Ureter (tissue), 1 donor: ENCODE data around the gene PKHD1. TPM values are rescaled to one million over a fixed set of nuclear protein-coding genes. Genes with fewer than 3 reads are reported as not detected.
"Not testable (repeated sequence)": the region's sequence is repeated elsewhere in the genome, so short reads cannot be mapped to it uniquely, and the experiment has no call there.

Experiments
- DNase-seq: peaks from one replicate; pipeline ENCODE4 v3.0.0-alpha.2; 2020; ENCODE audit warnings: low spot score
- total RNA-seq: library from RNA; stranded (reverse); gene quantifications from one replicate; pipeline ENCODE4 v1.2.4, GENCODE V29; 2023
- donor health status: DM: yes; HTN: yes; CAD: no.

The PKHD1 gene
- total RNA-seq, 1 donor from 2014 or later = 13.3 TPM

DNA sequence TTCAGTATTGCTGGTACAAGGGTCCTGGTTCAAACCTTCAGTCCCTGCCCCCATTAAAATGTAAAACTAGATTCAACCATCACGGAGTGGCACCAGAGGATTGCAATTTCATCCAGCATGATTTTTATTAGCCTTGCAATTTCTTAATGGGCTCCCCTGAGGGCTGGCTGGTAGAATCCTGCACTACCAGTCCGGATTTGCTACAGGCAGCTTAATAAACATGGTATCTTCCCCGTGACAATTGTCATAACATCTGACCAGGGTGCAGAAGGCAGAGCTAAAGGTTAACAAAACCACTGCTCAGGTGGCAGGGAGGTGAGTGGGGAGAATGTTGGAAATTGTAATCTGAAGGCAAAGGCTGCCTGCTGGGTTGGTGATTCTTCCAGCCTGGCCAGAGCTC is 94.5 kb downstream of the PKHD1 start:
- DNase-seq = no peak

DNA sequence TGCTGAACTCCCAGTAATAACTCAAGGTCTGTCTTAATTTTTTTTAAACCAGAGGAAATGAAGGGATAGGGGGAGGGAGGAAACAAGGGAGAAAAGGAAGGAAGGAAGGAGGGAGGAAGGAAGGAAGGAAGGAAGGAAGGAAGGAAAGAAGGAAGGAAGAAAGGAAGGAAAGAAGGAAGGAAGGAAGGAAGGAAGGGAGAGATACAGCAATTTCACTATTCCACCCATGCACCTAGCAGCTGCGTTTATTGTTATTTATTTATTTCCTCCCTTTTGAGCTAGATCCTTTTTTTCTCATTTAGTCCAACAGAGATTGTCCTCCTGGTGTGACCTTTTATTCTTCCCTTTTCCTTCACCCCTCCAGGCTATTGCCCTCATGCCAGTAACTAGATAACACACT is 97.6 kb downstream of the PKHD1 start:
- no peak for DNase-seq

DNA sequence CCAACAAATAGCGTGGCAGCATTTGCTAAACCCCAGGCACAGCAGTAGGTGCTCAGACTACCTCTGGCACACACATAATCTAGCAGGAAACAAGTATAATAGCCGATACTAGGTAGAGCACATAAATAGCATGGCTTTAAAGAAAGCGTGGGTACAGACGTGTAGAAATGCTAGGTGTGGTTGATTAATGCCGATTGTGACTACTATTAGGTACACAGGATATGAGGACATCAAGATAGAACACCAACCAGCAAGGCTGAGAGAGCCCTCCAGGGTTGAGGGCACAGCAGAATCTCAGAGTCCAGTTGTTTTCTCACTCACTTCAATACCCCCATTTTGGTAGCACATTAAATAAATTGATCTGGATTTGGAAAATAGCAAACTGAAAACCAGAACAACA is 100.5 kb downstream of the PKHD1 start:
- no peak for DNase-seq

DNA sequence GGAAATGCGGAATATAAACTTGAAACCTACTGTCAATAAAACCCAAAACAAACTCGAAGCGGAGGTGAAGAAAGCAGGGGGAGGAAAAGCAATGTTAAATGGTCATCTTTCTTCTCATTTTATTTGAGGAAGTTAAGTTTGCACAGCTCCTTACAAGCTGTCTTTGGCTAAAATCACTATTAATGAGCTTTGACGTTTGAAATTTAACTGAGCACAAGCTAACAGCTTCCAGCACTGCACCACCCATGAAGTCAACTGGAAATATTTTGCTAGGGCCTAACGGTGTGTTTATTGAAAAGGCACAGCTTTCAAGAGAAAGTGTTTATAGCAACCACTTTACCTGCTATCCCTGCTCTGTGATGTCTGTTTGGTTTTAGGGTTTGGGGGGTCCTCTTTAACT is 103.8 kb downstream of the PKHD1 start:
- DNase-seq = no peak

DNA sequence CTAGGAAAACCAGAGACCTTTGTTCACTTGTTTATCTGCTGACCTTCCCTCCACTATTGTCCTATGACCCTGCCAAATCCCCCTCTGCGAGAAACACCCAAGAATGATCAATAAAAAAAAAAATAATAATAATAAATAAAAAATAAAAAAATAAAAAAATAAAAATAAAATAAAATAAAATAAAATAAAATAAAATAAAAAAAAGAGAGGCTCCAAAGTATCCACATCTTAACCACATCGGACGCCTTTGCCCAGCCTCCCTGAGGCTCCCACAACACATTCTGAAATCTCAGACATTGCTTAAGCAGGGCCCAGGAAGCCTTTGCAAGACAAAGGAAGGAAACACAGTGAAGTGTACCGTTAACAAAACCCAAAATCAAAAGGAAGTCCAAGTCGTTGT is 104.7 kb downstream of the PKHD1 start:
- DNase-seq = not testable (repeated sequence)

DNA sequence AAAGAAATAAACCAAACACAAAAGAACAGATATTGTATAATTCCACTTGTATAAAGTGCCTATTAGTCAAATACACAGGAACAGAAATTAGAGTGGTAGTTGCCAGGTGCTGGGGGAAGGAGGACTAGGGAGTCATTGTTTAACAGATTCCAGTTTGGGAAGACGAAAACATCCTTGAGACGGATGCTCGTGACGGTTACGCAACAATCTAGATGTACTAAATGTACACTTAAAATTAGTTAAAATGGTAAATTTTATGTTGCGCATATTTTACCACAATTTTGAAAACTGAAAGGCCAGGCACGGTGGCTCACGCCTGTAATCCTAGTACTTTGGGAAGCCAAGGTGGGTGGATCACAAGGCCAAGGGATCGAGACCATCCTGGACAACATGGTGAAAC is 111.0 kb downstream of the PKHD1 start:
- no peak for DNase-seq

DNA sequence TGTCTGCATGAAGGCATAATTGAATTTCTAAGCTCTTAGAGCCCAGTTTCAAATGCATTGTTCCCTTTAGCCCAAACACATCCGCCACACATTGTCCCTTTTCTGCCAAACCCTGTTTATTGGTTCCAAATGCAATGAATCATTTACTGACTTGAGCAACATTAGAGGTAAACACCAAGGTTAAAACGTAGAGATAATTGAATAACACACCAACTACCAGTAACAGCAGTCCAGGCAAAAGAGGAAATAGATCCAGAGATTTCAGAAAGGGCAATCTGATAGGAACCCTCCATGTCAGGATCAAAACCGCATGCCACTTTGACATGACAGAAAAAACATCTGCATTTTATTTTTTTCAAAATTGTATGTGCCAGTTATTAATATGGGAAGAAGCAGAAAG is 114.8 kb downstream of the PKHD1 start:
- DNase-seq = no peak

DNA sequence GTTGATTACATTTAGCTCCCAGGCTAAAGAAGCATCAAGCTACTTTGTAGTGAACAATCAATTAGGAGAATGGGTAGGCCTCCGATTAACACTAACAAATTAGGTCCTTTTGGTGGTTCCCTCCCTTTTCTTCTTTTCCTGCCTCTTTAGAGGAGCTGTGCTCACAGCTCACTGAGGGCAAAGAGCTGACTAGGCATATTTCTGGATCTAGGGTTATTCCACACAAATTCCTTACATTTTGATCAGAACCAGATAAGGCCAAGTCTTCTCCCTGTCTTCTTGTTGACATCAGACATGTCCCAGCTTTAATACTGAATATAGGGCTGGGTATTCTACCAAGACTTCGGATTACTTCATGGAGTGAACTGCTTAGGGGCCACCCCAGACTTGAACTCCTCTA is 119.1 kb downstream of the PKHD1 start:
- DNase-seq = no peak

DNA sequence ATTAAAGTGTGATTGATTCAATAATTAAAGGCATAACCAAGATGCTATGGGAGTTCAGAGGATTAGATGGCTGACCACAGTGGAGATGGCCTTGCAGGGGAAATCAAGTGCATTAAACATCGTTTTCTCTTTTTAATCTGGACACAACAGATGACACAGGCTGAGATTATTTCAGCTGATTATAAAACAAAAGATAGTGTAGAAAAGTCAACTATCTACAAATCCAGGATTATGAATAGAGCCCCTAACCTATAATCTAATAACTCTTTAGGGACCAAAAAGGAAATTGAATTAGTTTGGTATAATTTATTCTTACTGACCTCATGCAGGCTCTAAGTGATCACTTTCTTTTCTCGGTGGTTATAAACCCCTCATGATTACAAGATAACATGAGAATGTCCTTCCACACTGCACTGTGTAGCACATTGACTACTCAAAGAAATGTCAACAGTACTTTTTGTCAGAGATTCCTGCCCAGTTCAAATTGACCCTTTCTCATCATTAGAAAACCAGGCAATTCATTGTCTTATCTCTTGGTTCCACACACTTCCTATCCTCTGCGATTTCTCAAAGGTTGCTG is 122.1 kb downstream of the PKHD1 start:
- DNase-seq = no peak

DNA sequence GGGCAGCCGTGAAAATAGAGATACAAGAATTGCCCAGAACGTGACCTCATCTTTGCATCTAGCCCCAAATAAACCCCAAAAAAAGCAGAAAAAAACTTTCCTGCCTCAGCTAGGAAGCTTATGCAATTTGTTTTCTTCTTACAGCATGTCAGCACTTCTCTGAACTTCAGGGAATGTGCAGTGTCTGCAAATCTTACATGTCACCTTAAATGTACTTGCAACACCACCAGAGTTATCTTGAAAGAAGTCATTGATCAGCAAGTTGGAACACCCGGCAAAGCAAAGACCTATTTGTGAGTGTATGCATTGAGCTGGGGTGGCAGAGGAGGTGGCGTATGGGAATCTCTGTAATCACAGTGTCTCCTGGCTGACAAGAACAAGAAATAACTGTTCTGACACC is 123.4 kb downstream of the PKHD1 start:
- no peak for DNase-seq

DNA sequence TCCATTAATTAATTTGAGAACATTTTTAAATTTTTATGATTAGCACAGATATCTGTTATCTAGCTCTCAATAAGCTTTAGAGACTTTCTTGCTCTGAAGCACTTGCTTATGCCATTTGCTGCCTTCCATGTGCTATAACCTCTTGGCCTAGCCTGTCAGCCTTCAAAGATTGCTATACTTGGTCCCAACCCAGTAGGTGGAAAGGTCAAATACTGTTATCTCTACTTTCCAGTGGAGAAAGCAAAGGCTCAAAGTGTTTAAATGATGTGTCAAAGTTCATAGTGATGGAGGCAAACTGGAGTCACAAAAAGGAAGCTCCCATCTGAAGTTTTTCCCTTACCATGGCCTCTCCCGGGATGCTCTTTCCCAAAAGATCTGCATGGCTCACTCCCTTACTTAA is 125.1 kb downstream of the PKHD1 start:
- DNase-seq = no peak

DNA sequence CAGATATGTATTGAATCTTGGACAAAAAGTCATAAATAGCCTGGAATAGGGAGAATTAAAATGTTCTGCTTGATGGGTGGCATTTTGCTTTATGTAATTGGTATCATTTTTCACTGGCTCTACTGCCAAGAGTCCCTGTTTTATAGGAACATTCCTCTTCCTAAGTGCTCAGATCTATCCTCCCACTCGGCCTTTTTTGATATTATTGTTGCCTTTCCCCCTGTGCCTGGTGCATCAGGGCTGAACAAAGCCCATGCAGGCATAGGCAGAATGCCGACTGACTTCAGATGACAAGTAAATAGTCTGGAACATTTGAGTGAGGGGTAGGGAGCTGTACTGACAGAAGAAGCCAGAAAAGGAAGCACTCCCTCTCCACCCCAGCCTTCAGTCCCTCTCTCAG is 127.0 kb downstream of the PKHD1 start:
- no peak for DNase-seq

DNA sequence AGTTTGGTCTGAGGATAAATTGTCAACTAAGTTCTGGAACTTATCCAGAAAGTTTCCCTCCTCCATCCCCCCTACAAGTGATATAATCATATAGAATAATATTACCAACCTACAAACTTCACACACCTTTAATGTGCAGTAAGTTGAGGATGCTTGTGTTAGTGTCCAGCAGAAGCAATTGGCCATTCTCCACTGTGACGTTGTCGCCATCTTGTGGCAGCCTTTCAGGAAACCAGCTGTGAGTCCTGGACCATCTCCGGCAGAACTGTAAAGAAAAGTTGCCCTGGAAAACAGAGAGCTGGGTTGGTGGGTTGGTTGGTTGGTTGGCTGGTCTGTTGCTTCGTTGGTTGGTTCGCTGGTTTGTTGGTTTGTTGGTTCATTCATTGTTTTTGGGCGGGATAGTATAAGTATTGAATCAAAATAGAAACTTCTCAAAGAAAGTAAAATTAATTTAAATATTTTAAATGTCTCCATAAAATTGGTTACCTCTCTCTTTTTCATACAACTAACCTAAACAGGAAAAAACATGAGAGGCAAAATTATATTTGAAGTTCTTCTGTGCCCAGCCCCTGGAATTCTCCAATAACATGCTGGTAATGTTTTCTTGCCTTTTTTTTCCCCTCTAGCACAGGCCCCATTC is 127.5 kb downstream of the PKHD1 start:
- peak; percentile 63 for DNase-seq

DNA sequence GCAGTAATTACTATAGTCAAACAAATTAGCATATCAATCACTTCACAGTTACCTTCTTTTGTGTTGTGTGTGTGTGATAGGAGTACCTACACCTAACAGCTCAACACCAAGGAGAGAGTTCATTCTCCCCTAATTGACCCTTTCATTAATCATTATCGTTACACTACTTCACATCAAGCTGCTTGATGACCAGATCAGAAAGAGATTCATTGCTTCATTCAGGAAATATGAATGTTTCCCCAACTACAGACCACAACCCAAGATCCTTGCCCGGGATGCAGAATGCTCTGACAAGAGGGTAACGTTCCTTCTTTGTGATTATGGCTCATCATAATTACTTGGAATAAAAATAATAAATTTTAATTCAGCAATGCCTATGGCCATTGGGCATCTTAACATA is 132.7 kb downstream of the PKHD1 start:
- DNase-seq = no peak

DNA sequence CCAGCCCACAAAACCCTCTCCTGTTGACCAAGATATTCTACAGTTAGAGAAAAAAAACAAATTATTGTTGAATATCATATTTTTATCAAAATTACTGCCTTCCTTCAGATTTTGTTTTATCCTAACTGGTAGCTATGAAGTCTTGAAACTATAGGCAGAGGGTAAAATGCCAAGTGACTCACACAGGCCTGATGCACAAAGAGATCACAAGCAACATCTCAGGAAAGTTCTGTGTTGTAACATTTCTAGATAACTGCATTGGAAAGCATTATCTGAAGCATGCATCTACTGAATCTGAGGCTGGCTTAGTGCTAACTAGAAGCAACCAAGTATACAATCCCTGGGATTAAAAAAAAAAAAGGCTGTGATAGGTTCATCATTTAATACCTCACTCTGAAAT is 134.2 kb downstream of the PKHD1 start:
- DNase-seq = no peak

DNA sequence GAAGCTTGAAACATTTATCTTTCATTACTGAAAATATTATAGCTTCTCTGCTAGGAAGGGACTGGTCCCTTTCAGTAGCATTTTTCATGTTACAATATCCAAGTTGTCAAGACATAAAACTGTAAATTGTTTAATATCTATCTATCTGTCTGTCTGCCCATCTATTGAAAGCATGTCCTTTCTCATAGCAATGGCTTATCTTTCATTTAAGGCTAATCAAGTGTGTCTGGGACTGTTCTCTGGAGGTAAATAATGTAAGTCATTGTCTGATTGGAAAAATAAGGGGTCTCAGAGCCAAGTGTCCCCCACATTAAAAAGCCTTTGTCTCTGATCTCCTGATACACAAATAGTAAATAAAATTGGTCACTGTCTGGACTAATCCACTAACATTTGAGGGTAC is 135.5 kb downstream of the PKHD1 start:
- DNase-seq = no peak

DNA sequence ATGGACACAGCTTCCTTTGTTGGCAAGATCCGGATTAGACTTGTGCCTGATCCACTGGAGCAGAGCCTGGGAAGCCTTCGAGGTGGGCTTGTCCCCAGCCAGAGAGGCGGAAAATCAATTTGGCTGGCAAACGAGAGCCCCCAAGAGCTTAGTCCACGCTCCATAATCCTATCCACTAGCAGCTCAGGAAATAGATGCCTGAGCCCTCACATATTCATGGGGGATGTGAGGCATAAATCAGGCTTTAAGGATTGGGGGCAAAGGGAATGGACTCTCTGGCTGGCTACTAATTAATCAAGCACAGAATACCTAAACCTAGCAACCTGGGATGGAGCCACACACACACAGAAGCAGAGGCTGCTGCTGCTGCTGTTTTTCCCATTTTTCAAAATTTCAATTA is 137.9 kb downstream of the PKHD1 start:
- no peak for DNase-seq

DNA sequence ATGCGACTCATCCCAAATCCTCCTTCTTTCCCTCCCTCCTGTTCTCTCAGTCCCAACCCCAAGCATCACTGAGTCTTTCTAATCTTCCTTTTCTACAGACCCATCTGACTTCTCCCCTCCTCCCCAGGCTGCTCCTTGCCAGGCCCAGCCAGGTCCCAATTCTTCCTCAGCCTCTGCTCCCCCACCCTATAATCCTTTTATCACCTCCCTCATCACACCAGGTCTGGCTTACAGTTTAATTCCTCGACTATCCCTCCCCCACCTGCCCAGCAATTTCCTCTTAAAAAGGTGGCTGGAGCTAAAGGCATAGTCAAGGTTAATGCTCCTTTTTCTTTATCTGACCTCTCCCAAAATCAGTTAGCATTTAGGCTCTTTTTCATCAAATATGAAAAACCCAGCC is 147.7 kb downstream of the PKHD1 start:
- DNase-seq = not testable (repeated sequence)

DNA sequence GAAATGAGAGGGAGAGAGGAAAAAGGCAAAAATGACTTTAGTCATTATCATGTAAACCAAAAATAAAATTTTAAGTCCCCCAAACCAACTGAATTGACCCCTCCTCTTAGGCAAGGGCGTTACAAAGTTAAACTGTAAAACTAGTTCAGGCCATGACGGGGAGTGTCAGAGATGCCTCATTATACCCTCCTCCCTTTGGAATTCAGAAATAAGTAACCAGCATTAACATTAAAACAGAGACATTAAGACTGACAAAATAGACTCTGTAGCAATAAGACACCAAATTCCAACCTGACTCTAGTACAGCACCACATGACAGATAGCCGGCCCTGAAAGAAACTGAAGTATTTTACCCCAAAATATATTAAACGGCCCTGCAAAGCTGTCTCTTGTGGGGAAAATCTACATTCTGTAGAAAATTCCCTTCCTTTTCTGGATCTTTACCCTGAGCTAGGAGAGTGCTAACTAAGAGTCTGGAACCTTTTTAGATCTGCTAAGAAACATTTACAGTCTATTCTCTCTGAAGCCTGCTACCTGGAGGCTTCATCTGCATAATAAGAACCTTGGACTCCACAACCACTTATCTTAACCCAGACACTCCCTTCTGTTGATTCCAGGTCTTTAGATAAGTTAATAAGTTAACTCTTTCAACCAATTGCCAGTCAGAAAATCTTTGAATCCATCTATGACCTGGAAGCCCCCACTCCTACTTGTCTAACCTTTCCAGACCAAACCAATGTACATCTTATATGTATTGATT is 150.7 kb downstream of the PKHD1 start:
- no peak for DNase-seq

DNA sequence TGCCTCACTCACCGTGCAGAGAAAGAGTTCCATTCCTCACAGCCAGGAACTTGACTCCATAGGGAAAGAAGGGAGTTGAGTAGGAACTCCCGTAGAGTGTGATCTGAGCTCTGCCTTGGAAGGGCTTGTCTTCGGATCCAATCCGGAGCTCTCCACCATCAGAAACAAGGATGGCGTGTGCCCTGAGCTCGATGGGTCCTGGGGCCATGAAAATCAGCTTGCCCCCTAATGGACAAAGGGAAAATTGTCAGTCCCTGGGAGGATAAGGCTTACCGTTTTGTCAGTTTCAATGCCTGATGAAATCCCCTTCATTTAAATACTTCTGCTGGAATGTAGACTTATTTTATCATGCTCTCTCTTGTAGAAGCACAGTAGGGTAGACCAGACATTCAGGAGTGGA is 153.3 kb downstream of the PKHD1 start:
- no peak for DNase-seq

DNA sequence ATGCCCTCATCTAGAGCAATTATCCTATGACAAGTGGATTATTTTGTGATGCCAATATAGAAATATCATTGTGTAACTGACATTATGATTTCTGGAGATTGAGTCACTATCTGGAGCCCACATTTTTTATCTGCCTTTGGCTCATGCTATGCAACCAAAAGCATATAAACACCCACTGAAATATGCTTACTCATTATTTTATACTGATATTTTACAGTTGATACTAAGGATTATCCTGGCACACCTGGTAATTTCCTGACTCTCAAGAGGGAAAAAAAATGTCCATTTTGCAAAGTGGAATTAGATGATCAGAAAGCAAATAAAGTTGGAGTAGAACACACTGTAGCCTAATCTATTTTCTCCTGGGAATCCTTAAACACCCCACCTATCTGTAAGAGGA is 154.5 kb downstream of the PKHD1 start:
- no peak for DNase-seq

DNA sequence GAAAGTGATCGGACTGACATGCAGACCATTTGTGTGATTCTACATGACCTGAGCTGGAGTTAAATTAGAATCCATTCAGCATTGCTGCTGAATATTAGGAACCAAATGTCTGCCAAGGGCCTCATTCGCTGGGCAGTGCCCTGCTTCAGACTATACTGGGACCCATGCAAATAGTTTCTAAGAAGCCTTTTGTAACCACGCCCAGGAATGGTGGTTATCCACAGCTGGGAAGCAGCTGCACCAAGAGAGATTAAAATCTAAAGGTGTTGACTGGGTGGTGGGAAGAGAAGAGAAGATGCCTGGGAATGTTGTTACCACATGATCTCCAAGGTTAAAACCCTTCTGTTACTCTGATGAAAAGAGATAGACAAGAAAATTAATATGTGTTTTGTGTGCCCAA is 156.8 kb downstream of the PKHD1 start:
- no peak for DNase-seq

DNA sequence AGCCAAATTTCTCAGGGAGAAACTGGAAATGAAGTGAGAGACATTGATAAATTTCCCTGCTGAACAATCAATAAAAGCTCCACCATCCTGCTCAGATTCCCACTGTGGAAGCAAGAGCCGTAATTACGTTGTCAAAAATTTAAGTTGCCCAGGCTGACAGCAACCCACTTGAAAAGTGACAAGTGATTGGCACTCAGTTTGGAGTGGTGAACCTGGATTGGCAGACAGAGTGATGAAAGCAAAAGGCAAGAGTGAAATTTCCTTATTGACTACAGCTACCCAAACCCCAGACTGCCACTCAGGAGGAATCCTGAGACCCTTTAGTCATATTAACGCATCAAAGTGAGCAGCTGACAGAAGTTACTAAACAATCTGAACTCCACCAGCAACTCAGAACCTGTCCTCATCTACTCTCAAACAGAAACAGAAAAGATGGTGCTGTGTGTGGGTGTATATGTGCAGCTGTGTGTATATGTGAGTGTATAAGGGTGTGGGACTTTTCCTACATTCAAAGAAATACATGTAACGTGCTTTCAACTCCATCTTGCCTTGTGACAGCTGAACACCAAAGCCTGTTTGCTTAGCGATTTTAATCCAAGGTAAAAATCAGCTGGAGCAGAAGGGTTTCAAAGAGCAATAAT is 157.4 kb downstream of the PKHD1 start:
- no peak for DNase-seq
